Right atrium auricular region (tissue), 2 donors: ENCODE data around the gene SPAG16. TPM values are rescaled to one million over a fixed set of nuclear protein-coding genes. Genes with fewer than 3 reads are reported as not detected.

Experiments used
- DNase-seq: peaks from one replicate; pipeline ENCODE4 v3.0.0-alpha.2; 2019; ENCODE audit warnings: low spot score
- H3K27ac ChIP-seq, 2 donors: fragments of 200-600 bp; sonication (generic); 1 replicate in 1 of 2; 2 replicates in 1 of 2; pipeline ENCODE4 v1.5.1; 2016 to 2019
- H3K27me3 ChIP-seq, 2 donors: fragments of 200-600 bp; sonication (generic); one replicate each; pipeline versions ENCODE4 v1.5.1 to v1.6.0; 2017 to 2019
- H3K36me3 ChIP-seq: fragments of 200-600 bp; sonication (generic); one replicate; pipeline ENCODE4 v1.5.1; 2016
- H3K4me1 ChIP-seq, 2 donors: fragments of 200-600 bp; sonication (generic); one replicate each; pipeline versions ENCODE4 v1.5.1 to v1.6.0; 2017 to 2019
- H3K4me3 ChIP-seq, 2 donors: fragments of 200-600 bp; sonication (generic); 1 replicate in 1 of 2; 2 replicates in 1 of 2; pipeline ENCODE4 v1.5.1; 2017 to 2019; ENCODE audit warnings: mild to moderate bottlenecking in 1 of 2, moderate library complexity in 1 of 2
- H3K9me3 ChIP-seq, 2 donors: fragments of 200-600 bp; sonication (generic); one replicate each; pipeline ENCODE4 v1.5.1; 2019
- CTCF ChIP-seq, 2 donors: fragments of 200-600 bp; sonication (generic); IDR thresholded peaks; one replicate each; pipeline ENCODE4 v1.5.1; 2019; ENCODE audit warnings: antibody characterized with exemption in 2 of 2
- total RNA-seq, 2 donors: library from RNA; depleted of rRNA; stranded (reverse); fragments of >200 nt; gene quantifications; one replicate each; pipeline ENCODE4 v1.1.0, GENCODE V29; 2016

The SPAG16 gene
- total RNA-seq, 2 donors from 2014 or later: 17.3 to 18.3 TPM

- TF ChIP-seq CTCF (IDR thresholded peaks at IDR 0.05): no peak
- Histone ChIP-seq H3K27me3 (no peaks in the 10 kb centered on the region), H3K27ac (no peak overlapping the region), H3K9me3 (no peaks in the 10 kb centered on the region), H3K4me1 (no peaks in the 10 kb centered on the region), H3K36me3 (no peaks in the 10 kb centered on the region), H3K4me3 (no peak overlapping the region)
- DNase-seq: no peak
Measured at GRCh38 chr2:214311931-214312749, 1027.9 kb downstream of the SPAG16 start.

GRCh38 chr2:214315324-214315723 lies 1031.1 kb downstream of the SPAG16 start:
- DNase-seq: no peak
- TF ChIP-seq CTCF (IDR thresholded peaks at IDR 0.05): no peak
- H3K4me3 ChIP-seq: no peak overlapping the region
- H3K36me3 ChIP-seq: no peaks in the 10 kb centered on the region
- H3K4me1 ChIP-seq: no peaks in the 10 kb centered on the region
- no peaks in the 10 kb centered on the region for H3K27me3 ChIP-seq
- no peaks in the 10 kb centered on the region for H3K9me3 ChIP-seq
- no peak overlapping the region for H3K27ac ChIP-seq

- Histone ChIP-seq H3K27me3 (no peaks in the 10 kb centered on the region), H3K4me1 (no peaks in the 10 kb centered on the region), H3K9me3 (no peaks in the 10 kb centered on the region), H3K4me3 (no peak overlapping the region), H3K27ac (no peak overlapping the region), H3K36me3 (no peaks in the 10 kb centered on the region)
- no peak for TF ChIP-seq CTCF (IDR thresholded peaks at IDR 0.05)
- DNase-seq: no peak
Measured at GRCh38 chr2:214320211-214320610, 1035.9 kb downstream of the SPAG16 start.

GRCh38 chr2:214322662-214323061 lies 1038.4 kb downstream of the SPAG16 start:
- Histone ChIP-seq H3K27me3 (no peaks in the 10 kb centered on the region), H3K4me1 (no peaks in the 10 kb centered on the region), H3K27ac (no peak overlapping the region), H3K4me3 (no peak overlapping the region), H3K9me3 (no peaks in the 10 kb centered on the region), H3K36me3 (no peaks in the 10 kb centered on the region)
- no peak for TF ChIP-seq CTCF (IDR thresholded peaks at IDR 0.05)
- DNase-seq: no peak

- DNase-seq: no peak
- Histone ChIP-seq H3K36me3 (no peaks in the 10 kb centered on the region), H3K27me3 (no peaks in the 10 kb centered on the region), H3K4me3 (no peak overlapping the region), H3K4me1 (no peaks in the 10 kb centered on the region), H3K27ac (no peak overlapping the region), H3K9me3 (no peaks in the 10 kb centered on the region)
- TF ChIP-seq CTCF (IDR thresholded peaks at IDR 0.05): no peak
Measured at GRCh38 chr2:214325404-214325803, 1041.1 kb downstream of the SPAG16 start.

GRCh38 chr2:214328941-214329340 lies 1044.7 kb downstream of the SPAG16 start:
- Histone ChIP-seq H3K9me3 (no peaks in the 10 kb centered on the region), H3K36me3 (no peaks in the 10 kb centered on the region), H3K27ac (no peak overlapping the region), H3K4me1 (no peaks in the 10 kb centered on the region), H3K4me3 (no peak overlapping the region), H3K27me3 (no peaks in the 10 kb centered on the region)
- no peak for DNase-seq
- TF ChIP-seq CTCF (IDR thresholded peaks at IDR 0.05): no peak
